Keratinocyte (primary cell): Measurements from ENCODE around the gene TMEM234. TPM values are rescaled to one million over a fixed set of nuclear protein-coding genes. Genes with fewer than 3 reads are reported as not detected.

Experiments used
- DNase-seq: peaks from one replicate; pipeline ENCODE4 v3.0.0-alpha.2; 2011; ENCODE audit warnings: low read depth, missing footprints, low spot score
- FAIRE-seq: peaks from 2 replicates; lab custom pipeline; 2011; peaks lifted over from hg19 to GRCh38; lab: Jason Lieb, UNC
- H2AFZ ChIP-seq: 2 replicates; pipeline ENCODE4 v1.6.0; 2012; ENCODE audit warnings: low read length, control low read depth, inconsistent platforms; ENCODE audit not compliant: control insufficient read depth
- H3K27ac ChIP-seq: 2 replicates; pipeline ENCODE4 v1.5.1; 2011; ENCODE audit warnings: low read length; ENCODE audit not compliant: control insufficient read depth, insufficient read depth
- H3K27me3 ChIP-seq: 3 replicates; pipeline ENCODE4 v1.6.0; 2011; ENCODE audit warnings: low read length; ENCODE audit not compliant: control insufficient read depth, insufficient read depth; ENCODE audit errors: extremely low read depth
- H3K36me3 ChIP-seq, 2 experiments: 2 replicates in 1 of 2; 3 replicates in 1 of 2; pipeline ENCODE4 v1.5.1; 2011; ENCODE audit warnings: low read length in 2 of 2, mild to moderate bottlenecking in 1 of 2; ENCODE audit not compliant: control insufficient read depth in 2 of 2, insufficient read depth in 2 of 2; ENCODE audit errors: extremely low read depth in 1 of 2
- H3K4me1 ChIP-seq: 3 replicates; pipeline ENCODE4 v1.5.1; 2011; ENCODE audit warnings: low read length; ENCODE audit not compliant: control insufficient read depth, insufficient read depth; ENCODE audit errors: extremely low read depth
- H3K4me2 ChIP-seq: 3 replicates; pipeline ENCODE4 v1.6.0; 2011; ENCODE audit warnings: low read depth, low read length; ENCODE audit not compliant: control insufficient read depth, insufficient read depth; ENCODE audit errors: extremely low read depth
- H3K4me3 ChIP-seq, 3 experiments: fragments of 200-600 bp in 1 of 3; sonication (generic) in 1 of 3; 2 replicates in 2 of 3; 3 replicates in 1 of 3; pipeline ENCODE4 v1.5.1; 2011 to 2016; ENCODE audit warnings: low read length in 3 of 3, mild to moderate bottlenecking in 3 of 3, control low read depth in 2 of 3, inconsistent platforms in 1 of 3, low read depth in 1 of 3, mixed read lengths in 1 of 3, mixed run types in 1 of 3, moderate library complexity in 1 of 3; ENCODE audit not compliant: control insufficient read depth in 2 of 3, insufficient read depth in 2 of 3; ENCODE audit errors: extremely low read depth in 1 of 3
- H3K79me2 ChIP-seq: 2 replicates; pipeline ENCODE4 v1.6.0; 2012; ENCODE audit warnings: low read length; ENCODE audit not compliant: control insufficient read depth, insufficient read depth
- H3K9ac ChIP-seq: 3 replicates; pipeline ENCODE4 v1.6.0; 2011; ENCODE audit warnings: low read length; ENCODE audit not compliant: control insufficient read depth, insufficient read depth; ENCODE audit errors: extremely low read depth
- H3K9me1 ChIP-seq: 3 replicates; pipeline ENCODE4 v1.6.0; 2011; ENCODE audit warnings: low read length; ENCODE audit not compliant: control insufficient read depth, insufficient read depth; ENCODE audit errors: extremely low read depth
- H3K9me3 ChIP-seq: 2 replicates; pipeline ENCODE4 v1.5.1; 2012; ENCODE audit warnings: low read depth, low read length; ENCODE audit not compliant: control insufficient read depth
- H4K20me1 ChIP-seq: 3 replicates; pipeline ENCODE4 v1.6.0; 2011; ENCODE audit warnings: low read length; ENCODE audit not compliant: control insufficient read depth, insufficient read depth; ENCODE audit errors: extremely low read depth
- EZH2 ChIP-seq: IDR thresholded peaks from one replicate; pipeline ENCODE4 v1.6.1; 2012; ENCODE audit warnings: inconsistent platforms, mild to moderate bottlenecking, low read length, moderate library complexity
- dilution Hi-C: fragments of 300-500 bp; cut with MboI; formaldehyde crosslinking; loops from one replicate; pipeline ENCODE4 v1.7.0; 2020; ENCODE audit warnings: low sequenced_read_pairs; ENCODE audit not compliant: extremely low pct_ligation_motif_present
- polyA plus RNA-seq, 5 experiments: library from polyadenylated mRNA; depleted of rRNA in 3 of 5; stranded (reverse) in 3 of 5; stranded (forward) in 1 of 5; unstranded in 1 of 5; fragments of >200 nt; gene quantifications; 1 replicate in 1 of 5; 2 replicates in 3 of 5; 3 replicates in 1 of 5; pipeline versions ENCODE4 v1.2.1 to v1.2.3, GENCODE V29; 2011 to 2012; ENCODE audit warnings: missing spikeins in 2 of 5, low read depth in 1 of 5, low replicate concordance in 1 of 5
- TF ChIP-seq, protein P1 (sequence below), 3 experiments: IDR thresholded peaks in 1 of 3; conservative IDR thresholded peaks in 1 of 3; optimal IDR thresholded peaks in 1 of 3; 2 replicates in 2 of 3; 3 replicates in 1 of 3; pipeline versions ENCODE3 to v1.5.1; 2011; ENCODE audit warnings: low read length in 3 of 3, mild to moderate bottlenecking in 3 of 3, moderate library complexity in 2 of 3, control low read depth in 1 of 3, inconsistent platforms in 1 of 3; ENCODE audit not compliant: insufficient read depth in 2 of 3; ENCODE audit errors: extremely low read depth in 1 of 3

TMEM234 gene
- polyA plus RNA-seq, 1 donor (not counting 4 experiments of a cell fraction or from before 2014, with no cell fraction given), result 14.4 TPM

DNA sequence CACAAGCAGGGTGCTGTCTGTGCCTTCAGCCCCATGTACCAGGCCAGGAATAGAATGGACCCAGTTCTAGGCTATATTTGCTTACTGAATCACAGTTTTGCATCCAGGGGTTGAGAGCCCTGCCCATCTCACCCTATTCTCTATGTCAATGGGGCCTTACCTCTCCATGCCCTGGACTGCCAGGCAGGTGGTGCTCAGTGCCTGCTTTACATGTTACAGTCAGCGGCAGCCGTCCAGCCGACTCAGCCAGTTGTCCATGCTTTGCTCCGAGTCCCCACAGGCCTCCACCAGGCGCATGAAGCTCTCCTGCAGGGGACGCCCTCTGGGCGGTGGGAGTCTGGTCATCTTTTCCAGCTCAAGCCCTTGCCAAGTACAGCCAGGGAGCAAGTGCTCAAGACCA is 12.6 kb upstream of the TMEM234 start:
- peaks cover 21% of the 10 kb centered on the region for H3K4me1 ChIP-seq
- H3K36me3 ChIP-seq, result peaks cover 9 to 14% of the 10 kb centered on the region in 2 experiments
- H2AFZ ChIP-seq, result no peak overlapping the region
- no peak for TF ChIP-seq EZH2
- TF ChIP-seq, protein P1, sequence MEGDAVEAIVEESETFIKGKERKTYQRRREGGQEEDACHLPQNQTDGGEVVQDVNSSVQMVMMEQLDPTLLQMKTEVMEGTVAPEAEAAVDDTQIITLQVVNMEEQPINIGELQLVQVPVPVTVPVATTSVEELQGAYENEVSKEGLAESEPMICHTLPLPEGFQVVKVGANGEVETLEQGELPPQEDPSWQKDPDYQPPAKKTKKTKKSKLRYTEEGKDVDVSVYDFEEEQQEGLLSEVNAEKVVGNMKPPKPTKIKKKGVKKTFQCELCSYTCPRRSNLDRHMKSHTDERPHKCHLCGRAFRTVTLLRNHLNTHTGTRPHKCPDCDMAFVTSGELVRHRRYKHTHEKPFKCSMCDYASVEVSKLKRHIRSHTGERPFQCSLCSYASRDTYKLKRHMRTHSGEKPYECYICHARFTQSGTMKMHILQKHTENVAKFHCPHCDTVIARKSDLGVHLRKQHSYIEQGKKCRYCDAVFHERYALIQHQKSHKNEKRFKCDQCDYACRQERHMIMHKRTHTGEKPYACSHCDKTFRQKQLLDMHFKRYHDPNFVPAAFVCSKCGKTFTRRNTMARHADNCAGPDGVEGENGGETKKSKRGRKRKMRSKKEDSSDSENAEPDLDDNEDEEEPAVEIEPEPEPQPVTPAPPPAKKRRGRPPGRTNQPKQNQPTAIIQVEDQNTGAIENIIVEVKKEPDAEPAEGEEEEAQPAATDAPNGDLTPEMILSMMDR (optimal IDR thresholded peaks at IDR 0.05 in 1 of 3, IDR thresholded peaks at IDR 0.05 in 1 of 3, conservative IDR thresholded peaks at IDR 0.05 in 1 of 3; ENCODE audit: extremely low read depth in 1 of 3, insufficient read depth in 2 of 3, low read length in 3 of 3), result no peak
- no peak overlapping the region for H3K27ac ChIP-seq
- no peaks in the 10 kb centered on the region for H3K79me2 ChIP-seq
- no peaks in the 10 kb centered on the region for H4K20me1 ChIP-seq
- H3K9me3 ChIP-seq, result no peaks in the 10 kb centered on the region
- no peak overlapping the region for H3K9ac ChIP-seq
- no peak overlapping the region for H3K4me3 ChIP-seq
- dilution Hi-C loops, result no loop called here
- FAIRE-seq, result no peak
- H3K4me2 ChIP-seq, result no peak overlapping the region
- H3K9me1 ChIP-seq, result peaks cover 2% of the 10 kb centered on the region
- no peaks in the 10 kb centered on the region for H3K27me3 ChIP-seq
- DNase-seq, result no peak

DNA sequence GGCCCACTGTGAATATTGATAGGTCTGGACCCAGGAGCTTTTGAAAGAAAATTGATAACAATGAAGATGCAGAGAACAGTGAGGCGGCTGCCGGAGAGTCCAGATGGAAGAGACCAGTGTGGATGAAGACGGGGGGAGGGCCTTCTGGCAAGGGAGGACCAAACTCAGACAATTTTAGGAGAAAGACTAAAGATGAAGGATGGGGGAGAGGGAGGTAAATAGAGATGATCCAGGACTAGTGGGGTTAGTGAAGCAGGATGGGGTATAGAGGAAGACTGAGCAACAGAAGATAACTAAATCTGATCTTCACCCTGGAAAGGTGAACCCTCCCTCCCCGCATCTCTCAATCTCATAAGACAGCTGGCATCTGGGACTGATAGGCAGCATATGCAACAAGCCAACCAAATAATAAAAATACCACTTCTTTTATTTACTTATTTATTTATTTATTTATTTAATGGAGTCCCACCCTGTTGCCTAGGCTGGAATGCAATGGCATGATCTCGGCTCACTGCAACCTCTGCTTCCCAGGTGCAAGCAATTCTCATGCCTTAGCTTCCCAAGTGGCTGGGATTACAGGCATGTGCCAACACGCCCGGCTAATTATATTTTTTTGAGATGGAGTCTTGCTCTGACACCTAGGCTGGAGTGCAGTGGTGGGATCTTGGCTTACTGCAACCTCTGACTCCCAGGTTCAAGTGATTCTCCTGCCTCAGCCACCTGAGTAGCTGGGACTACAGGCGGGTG is 10.6 kb upstream of the TMEM234 start:
- no peak for DNase-seq
- H3K27me3 ChIP-seq, result no peaks in the 10 kb centered on the region

More for the DNA sequence above, 10.6 kb upstream of the TMEM234 start:
- no peak overlapping the region for H3K4me3 ChIP-seq
- H3K36me3 ChIP-seq, result peaks cover 21 to 25% of the 10 kb centered on the region in 2 experiments
- H3K4me2 ChIP-seq, result no peak overlapping the region
- no peaks in the 10 kb centered on the region for H4K20me1 ChIP-seq
- dilution Hi-C loops, result no loop called here
- H3K27ac ChIP-seq, result no peak overlapping the region
- no peak overlapping the region for H2AFZ ChIP-seq
- H3K79me2 ChIP-seq, result no peaks in the 10 kb centered on the region
- no peaks in the 10 kb centered on the region for H3K9me1 ChIP-seq
- no peak overlapping the region for H3K9ac ChIP-seq
- H3K4me1 ChIP-seq, result peaks cover 21% of the 10 kb centered on the region
- TF ChIP-seq EZH2, result no peak
- TF ChIP-seq, protein P1 (optimal IDR thresholded peaks at IDR 0.05 in 1 of 3, IDR thresholded peaks at IDR 0.05 in 1 of 3, conservative IDR thresholded peaks at IDR 0.05 in 1 of 3; ENCODE audit: extremely low read depth in 1 of 3, insufficient read depth in 2 of 3, low read length in 3 of 3), result no peak
- FAIRE-seq, result no peak
- H3K9me3 ChIP-seq, result no peaks in the 10 kb centered on the region
